ENCODE data around the gene HAT1. TPM values are rescaled to one million over a fixed set of nuclear protein-coding genes. Genes with fewer than 3 reads are reported as not detected.

HAT1 gene
- polyA plus RNA-seq, 1 donor from 2014 or later = 39.8 TPM

- H3K79me2 ChIP-seq (replicated peaks; ENCODE audit: insufficient read depth, low read length) = no peaks in the 10 kb centered on the region
- H3K36me3 ChIP-seq (ENCODE audit: insufficient read depth, low read length) = no peaks in the 10 kb centered on the region
- no peak overlapping the region for H3K9ac ChIP-seq (ENCODE audit: low read length)
- no peaks in the 10 kb centered on the region for H3K27me3 ChIP-seq (ENCODE audit: insufficient read depth, low read depth, low read length)
- H2AFZ ChIP-seq (ENCODE audit: low read depth, low read length) = no peak overlapping the region
- TF ChIP-seq SMC3 (conservative IDR thresholded peaks at IDR 0.05; ENCODE audit: poor library complexity) (no peak), CTCF (IDR thresholded peaks at IDR 0.05; ENCODE audit: poor library complexity, severe bottlenecking) (no peak), REST (IDR thresholded peaks at IDR 0.05; ENCODE audit: borderline replicate concordance) (no peak), POLR2AphosphoS5 (IDR thresholded peaks at IDR 0.05) (no peak), TAF1 (IDR thresholded peaks at IDR 0.05; ENCODE audit: low read depth) (no peak), RAD21 (conservative IDR thresholded peaks at IDR 0.05) (no peak), MXI1 (conservative IDR thresholded peaks at IDR 0.05; ENCODE audit: poor library complexity, severe bottlenecking) (no peak)
- H3K4me3 ChIP-seq (ENCODE audit: low read length) = no peak overlapping the region
- no peaks in the 10 kb centered on the region for H4K20me1 ChIP-seq (ENCODE audit: insufficient read depth)
- H3F3A ChIP-seq (ENCODE audit: insufficient read depth, low read length, poor library complexity, severe bottlenecking) = no peaks in the 10 kb centered on the region
- no peak overlapping the region for H3K27ac ChIP-seq (ENCODE audit: low read length)
- no peak overlapping the region for H3K4me2 ChIP-seq (ENCODE audit: low read length)
- no peaks in the 10 kb centered on the region for H3K9me3 ChIP-seq (ENCODE audit: low read length)
- no peaks in the 10 kb centered on the region for H3K9me2 ChIP-seq (ENCODE audit: insufficient read depth, low read length)
Measured at GRCh38 chr2:171958475-171958874, 36.2 kb downstream of the HAT1 start.

GRCh38 chr2:171959998-171960397 is 37.7 kb downstream of the HAT1 start:
- Histone ChIP-seq H3K4me2 (ENCODE audit: low read length) (no peak overlapping the region), H3K9me3 (ENCODE audit: low read length) (no peaks in the 10 kb centered on the region), H3K79me2 (replicated peaks; ENCODE audit: insufficient read depth, low read length) (no peaks in the 10 kb centered on the region), H3K27ac (ENCODE audit: low read length) (no peak overlapping the region), H4K20me1 (ENCODE audit: insufficient read depth) (no peaks in the 10 kb centered on the region), H3K4me3 (ENCODE audit: low read length) (no peak overlapping the region), H3K27me3 (ENCODE audit: insufficient read depth, low read depth, low read length) (no peaks in the 10 kb centered on the region), H3K36me3 (ENCODE audit: insufficient read depth, low read length) (no peaks in the 10 kb centered on the region), H3K9me2 (ENCODE audit: insufficient read depth, low read length) (no peaks in the 10 kb centered on the region), H2AFZ (ENCODE audit: low read depth, low read length) (no peak overlapping the region), H3F3A (ENCODE audit: insufficient read depth, low read length, poor library complexity, severe bottlenecking) (no peaks in the 10 kb centered on the region), H3K9ac (ENCODE audit: low read length) (no peak overlapping the region)
- TF ChIP-seq POLR2AphosphoS5 (IDR thresholded peaks at IDR 0.05) (no peak), REST (IDR thresholded peaks at IDR 0.05; ENCODE audit: borderline replicate concordance) (no peak), EP300 (conservative IDR thresholded peaks at IDR 0.05; ENCODE audit: poor library complexity, severe bottlenecking) (no peak), MXI1 (conservative IDR thresholded peaks at IDR 0.05; ENCODE audit: poor library complexity, severe bottlenecking) (no peak), EZH2 (IDR thresholded peaks at IDR 0.05; ENCODE audit: borderline replicate concordance, insufficient read depth, low read length, poor library complexity, severe bottlenecking) (no peak), CTCF (IDR thresholded peaks at IDR 0.05; ENCODE audit: poor library complexity, severe bottlenecking) (no peak), SMC3 (conservative IDR thresholded peaks at IDR 0.05; ENCODE audit: poor library complexity) (no peak), RAD21 (conservative IDR thresholded peaks at IDR 0.05) (no peak), TAF1 (IDR thresholded peaks at IDR 0.05; ENCODE audit: low read depth) (no peak)
